Astrocyte of the spinal cord (primary cell): ENCODE measurements around the gene SEC14L2.
A peak's percentile ranks its signal among the peaks of the same experiment; 100 is the strongest.
"Not testable (repeated sequence)": the region's sequence is repeated elsewhere in the genome, so short reads cannot be mapped to it uniquely, and the experiment has no call there.

Experiments used
- DNase-seq: peaks from one replicate; pipeline ENCODE4 v3.0.0; 2011; ENCODE audit warnings: low read depth, low spot score
- H3K4me3 ChIP-seq: 2 replicates; pipeline ENCODE4 v1.5.1; 2011; ENCODE audit warnings: low read depth, mild to moderate bottlenecking, low read length, moderate library complexity
- in situ Hi-C: cut with HindIII; loops from 2 replicates; pipeline ENCODE4 v1.10.0; 2017; ENCODE audit warnings: low sequenced_read_pairs
- TF ChIP-seq, protein P1 (sequence below): IDR thresholded peaks from 2 replicates; pipeline ENCODE4 v1.5.1; 2012; ENCODE audit warnings: low read depth, mild to moderate bottlenecking, low read length, inconsistent platforms

SEC14L2 gene

DNA sequence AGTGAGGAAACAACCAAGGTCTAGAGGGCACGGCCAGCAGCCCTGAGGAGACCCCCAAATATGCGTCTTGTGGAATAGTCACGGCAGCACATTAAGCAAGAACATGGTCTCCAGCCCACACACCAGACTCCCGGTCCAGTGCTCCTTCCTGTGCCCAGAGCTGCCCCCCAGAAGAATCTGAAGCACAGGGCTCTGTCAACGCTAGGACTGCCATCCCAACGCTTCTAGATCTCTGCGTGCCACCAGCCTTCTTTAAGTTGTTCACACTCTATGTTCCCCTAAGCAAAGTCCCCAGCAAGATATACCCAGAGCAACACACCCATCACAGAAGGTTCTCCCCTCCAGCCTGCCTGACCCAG is 3.5 kb upstream of the SEC14L2 start:
- TF ChIP-seq, protein P1, sequence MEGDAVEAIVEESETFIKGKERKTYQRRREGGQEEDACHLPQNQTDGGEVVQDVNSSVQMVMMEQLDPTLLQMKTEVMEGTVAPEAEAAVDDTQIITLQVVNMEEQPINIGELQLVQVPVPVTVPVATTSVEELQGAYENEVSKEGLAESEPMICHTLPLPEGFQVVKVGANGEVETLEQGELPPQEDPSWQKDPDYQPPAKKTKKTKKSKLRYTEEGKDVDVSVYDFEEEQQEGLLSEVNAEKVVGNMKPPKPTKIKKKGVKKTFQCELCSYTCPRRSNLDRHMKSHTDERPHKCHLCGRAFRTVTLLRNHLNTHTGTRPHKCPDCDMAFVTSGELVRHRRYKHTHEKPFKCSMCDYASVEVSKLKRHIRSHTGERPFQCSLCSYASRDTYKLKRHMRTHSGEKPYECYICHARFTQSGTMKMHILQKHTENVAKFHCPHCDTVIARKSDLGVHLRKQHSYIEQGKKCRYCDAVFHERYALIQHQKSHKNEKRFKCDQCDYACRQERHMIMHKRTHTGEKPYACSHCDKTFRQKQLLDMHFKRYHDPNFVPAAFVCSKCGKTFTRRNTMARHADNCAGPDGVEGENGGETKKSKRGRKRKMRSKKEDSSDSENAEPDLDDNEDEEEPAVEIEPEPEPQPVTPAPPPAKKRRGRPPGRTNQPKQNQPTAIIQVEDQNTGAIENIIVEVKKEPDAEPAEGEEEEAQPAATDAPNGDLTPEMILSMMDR = no peak
- H3K4me3 ChIP-seq = no peak overlapping the region
- in situ Hi-C loops = no loop called here
- DNase-seq = no peak

DNA sequence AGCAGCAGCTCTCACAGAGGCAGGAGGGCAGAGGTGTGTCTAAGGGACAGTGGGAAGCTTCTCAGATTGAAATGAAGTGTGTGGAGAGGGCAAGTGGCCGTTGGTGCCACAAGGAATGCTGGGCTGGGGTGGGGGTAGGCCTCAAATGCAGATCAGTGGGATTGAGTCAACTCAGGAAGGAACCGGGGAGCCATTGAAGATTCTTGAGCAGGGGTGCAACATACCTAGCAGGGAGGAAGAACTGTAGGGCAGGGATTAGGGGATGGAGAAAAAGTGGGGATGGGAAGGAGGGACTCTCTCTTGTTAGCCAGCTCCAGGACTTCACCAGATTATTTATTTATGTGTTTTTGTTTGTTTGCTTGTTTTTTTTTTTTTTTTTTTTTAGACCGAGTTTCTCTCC is 2.9 kb upstream of the SEC14L2 start:
- TF ChIP-seq, protein P1 = no peak
- in situ Hi-C loops = no loop called here
- DNase-seq = no peak
- H3K4me3 ChIP-seq = no peak overlapping the region

DNA sequence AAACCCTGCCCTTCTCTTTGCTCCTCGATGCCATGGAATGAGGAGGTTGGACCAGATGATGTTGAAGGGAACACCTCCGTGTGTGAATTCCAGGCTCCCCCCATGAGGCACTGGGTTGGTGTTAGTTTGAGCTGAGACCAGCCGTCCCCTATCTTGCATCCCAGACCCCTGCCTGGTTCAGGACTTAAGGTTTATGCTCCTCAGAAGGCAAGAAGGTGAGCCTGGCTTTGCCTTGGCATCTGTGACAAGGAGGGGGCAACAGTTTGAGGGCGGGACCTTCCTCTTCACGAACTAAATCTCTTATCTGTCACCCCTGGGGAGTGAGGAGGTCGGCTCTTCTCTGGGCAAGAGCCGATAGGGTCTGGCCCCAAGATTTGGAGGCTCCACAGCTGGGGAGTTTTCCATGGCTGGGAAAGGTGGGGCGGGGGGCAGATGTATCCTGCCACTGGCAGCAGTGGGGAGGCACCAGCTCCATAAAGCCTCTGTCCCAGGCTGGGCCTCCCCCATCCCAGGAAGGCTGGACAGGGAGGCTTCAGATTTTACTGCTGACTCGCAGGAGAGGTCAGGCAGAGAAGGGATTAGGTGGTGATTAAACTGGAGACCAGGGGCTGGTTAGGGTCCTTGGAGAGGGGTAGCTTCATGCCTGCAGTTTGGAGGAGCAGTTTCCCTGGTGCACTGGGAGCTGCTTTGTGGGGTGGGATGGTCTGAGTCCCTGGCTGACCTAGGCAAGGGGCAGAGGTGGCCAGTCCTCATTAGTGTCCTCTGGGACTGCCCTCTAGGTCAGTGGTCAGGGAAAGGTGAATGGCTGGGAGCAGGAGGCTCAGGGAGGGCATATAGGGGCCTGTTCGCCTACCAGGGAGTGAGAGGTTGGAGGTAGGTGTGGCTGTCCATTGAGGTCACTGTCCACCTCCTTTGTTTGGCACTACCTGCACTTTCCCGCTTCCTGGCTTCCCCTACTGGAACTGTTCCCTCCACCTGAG is 1.1 kb downstream of the SEC14L2 start:
- H3K4me3 ChIP-seq = peak overlapping the region; percentile 74
- no peak for DNase-seq
- TF ChIP-seq, protein P1 = no peak
- in situ Hi-C loops = no loop called here

DNA sequence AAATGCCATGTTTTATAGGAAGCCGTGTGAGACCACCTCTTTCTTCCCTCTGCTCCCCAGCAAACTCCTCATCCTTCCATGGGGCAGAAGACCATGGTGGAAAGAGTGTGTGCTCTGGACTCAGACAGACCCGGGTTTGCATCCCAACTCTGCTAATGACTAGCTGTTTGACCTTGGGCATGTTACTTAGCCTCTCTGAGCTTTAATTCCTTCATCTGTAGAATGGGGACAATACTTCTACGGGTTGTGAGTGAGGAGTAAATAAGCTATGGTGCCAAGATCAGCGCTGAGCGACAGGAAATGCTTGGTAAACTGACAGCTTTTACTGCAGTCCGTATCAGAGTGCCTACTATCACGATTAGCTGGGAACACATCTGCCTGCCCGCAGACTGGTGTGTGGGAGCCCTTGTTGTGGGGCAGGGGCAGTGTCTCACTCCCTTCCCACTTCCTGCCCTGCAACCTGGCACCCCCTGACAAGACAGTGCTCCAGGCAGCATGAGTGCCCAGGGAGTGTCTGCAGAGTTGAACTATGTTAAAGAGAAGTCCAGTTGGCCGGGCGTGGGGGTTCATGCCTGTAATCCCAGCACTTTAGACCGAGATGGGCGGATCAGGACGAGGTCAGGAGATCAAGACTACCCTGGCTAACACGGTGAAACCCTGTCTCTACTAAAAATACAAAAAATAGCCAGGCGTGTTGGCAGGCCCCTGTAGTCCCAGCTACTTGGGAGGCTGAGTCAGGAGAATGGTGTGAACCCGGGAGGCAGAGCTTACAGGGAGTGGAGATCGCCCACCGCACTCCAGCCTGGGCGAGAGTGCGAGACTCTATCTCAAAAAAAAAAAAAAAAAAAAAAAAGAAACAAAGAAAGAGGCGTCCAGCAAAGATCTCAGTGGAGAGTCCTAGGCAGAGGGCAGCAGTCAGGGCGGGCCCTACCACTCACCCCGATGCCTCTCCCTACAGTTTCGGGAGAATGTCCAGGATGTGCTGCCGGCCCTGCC is 2.2 kb downstream of the SEC14L2 start:
- H3K4me3 ChIP-seq = peak overlapping the region; percentile 74
- in situ Hi-C loops = no loop called here
- TF ChIP-seq, protein P1 = no peak
- DNase-seq = no peak

DNA sequence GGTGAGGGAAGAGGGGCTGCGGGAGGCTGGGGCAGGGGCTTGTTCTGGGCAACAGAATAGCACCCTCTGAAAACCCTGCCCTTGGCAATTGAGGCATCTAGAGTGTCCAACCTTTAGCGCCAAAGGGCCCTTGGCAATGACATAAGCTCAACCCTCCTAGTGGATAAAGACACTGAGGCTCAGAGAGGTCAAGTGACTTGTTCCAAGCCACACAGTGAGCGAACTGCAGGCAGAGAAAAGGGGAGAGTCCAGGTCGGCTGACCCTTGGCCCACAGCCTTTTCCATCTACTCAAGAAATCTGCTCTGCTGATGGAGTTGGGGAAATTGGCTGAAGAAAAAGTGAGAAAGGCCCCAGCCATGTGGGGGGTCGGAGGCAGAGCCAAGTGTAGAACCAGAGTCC is 2.9 kb downstream of the SEC14L2 start:
- no peak for DNase-seq
- TF ChIP-seq, protein P1 = no peak
- H3K4me3 ChIP-seq = no peak overlapping the region
- in situ Hi-C loops = no loop called here

DNA sequence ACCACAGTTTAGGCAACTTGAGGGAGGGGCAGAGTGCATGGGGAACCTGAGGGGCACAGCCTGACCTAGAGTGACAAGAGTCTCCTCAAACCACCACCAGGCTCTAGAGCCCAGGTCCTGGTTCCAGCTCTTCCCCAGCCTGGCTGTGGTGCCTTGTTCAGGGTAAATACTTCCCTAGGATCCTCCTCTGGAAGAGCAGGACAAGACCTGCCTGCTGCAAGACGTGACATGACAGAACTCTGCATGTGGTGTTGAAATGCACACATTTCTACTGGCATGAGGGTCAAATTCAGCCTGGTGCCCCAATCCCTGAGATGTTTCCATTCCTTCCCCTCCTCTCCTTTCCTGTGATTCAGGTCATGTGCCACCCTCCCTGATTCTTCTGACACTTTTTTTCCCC is 3.3 kb downstream of the SEC14L2 start:
- no peak for DNase-seq
- H3K4me3 ChIP-seq = no peak overlapping the region
- in situ Hi-C loops = no loop called here
- TF ChIP-seq, protein P1 = no peak

DNA sequence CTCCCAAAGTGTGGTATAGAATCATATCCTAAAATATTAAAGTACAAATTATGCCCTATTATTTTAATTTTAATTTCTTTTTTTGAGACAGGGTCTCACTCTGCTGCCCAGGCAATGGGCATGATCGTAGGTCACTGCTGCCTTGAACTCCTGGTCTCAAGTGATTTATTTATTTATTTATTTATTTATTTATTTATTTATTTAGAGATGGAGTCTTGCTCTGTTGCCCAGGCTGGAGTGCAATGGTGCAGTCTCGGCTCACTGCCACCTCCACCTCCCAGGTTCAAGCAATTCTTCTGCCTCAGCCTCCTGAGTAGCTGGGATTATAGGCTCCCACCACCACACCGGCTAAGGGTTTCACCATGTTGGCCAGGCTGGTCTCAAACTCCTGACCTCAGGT is 4.2 kb downstream of the SEC14L2 start:
- in situ Hi-C loops, H3K4me3 ChIP-seq, DNase-seq: not testable (repeated sequence)
